NCI-H146 treated with DMSO at 0.1 percent for 48 hours (cell line): ENCODE results near the gene FAM181B.

Experiments used
- DNase-seq: peaks from one replicate; lab custom pipeline; 2025; ENCODE audit not compliant: unreplicated experiment; lab: John Stamatoyannopoulos, UW

The FAM181B gene

DNA sequence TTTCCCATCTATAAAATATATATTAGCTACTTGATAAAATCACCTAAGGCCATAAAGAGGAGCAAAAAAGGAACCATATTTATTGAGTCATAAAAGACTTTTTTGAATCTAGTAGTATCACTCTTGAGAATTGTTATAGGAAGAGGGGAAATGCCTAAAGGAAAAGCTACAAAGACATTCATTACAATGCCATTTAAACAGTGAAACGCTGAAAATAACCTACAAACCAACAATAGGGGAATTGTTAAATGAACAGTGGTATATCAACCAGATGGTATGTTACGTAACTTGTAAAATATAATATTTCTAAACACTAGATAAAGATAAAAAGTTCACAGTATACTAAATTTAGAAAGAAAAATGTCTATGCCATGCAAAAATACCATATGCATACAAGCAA is 47.5 kb downstream of the FAM181B start:
- no peak for DNase-seq

DNA sequence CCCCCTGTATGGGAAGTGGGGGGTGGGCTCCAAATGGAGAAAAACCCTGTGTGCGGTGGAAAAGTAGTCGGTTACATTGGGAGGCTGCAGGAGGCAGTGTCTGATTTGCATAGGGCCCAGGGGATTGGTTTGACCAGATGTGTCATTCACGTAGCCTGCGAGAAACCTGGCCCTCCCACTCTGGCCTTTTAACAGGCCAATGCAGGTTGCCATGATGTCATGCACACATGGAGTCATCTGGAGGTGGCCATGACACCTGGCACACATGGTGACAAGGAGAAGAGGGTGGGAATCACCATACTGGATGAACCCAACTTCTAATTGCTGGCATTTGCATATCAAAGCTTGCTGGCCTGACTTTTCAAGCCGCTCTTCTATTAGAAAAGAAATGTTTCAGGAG is 50.6 kb downstream of the FAM181B start:
- DNase-seq = no peak

DNA sequence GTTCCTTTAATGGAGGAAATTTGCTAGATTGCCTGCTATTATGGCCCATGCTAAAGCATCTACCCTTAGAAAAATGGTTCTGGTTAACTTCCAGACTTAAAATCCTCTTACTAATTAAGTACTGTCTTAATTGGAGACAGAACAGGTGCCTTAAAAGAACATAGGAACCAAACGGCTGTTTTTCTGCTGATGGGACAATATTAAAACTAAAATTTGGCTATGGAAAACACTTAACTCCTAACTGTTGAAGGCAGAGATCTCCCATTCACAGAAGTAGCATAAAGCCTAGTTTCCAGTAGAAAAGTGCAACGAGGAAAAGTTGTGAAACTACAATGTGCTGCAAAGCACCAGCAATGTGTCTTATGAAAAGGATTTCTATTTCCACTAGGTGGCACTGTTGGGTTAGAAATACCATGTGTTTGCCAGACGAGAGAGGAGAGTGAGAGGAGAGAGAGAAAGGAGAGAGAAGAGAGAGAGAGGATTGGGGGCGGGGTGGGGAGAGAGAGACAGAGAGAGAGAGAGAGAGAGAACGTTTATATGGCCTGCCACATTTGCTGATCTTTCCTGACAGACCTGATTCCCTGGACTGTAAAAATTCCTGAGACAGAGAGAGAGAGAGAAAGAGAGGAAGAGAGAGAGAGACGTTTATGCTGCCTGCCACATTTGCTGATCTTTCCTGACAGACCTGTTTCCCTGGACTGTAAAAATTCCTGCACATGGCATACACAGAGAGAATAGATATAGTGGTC is 51.5 kb downstream of the FAM181B start:
- DNase-seq = no peak

DNA sequence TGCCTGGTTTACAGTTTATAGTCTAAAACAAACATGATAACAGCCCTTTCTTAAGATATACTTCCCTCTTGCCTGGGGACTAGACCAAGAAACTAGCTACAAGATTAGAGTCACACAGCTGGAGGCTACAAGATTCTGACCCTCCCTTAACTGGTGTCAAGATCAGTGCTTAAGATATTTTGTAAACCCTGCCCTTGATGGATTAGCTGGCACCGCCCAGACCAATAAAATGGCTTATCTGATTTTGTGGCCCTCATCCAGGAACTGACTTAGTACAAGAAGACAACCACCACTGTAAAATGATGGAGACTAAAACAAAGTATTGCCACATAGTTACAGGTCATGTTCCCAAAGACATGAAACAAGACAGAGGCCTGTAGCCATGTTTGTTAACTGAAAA is 53.4 kb downstream of the FAM181B start:
- no peak for DNase-seq
